ENCODE data around the gene C11orf98. TPM values are rescaled to one million over a fixed set of nuclear protein-coding genes. Genes with fewer than 3 reads are reported as not detected.
A peak's percentile ranks its signal among the peaks of the same experiment; 100 is the strongest.

The C11orf98 gene
- total and polyA plus RNA-seq, 2 donors (not counting 1 experiment from before 2014, with no cell fraction given), result 41.5 to 48.1 TPM

DNA sequence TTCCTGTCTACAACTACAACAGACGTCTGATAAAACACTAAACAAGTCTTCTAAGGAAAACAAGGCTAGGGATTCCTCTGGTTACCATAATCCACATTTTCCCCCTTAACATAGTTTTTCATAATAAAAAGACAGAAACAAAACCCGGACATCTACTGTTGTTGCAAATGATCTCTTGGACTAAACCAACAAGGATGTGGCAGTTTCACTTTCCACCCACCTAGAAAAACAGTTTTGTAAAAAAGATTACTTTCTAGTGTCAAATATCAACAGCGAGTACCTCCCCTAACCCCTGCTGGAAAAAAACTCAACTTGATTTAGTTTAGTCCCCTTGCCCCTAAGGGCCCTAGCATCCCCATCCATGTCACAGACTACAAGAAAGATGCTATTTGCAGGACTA, 47.9 kb upstream of the C11orf98 start:
- no peaks in the 10 kb centered on the region for H3K9me3 ChIP-seq (ENCODE audit: control extremely low read depth in 1 of 3, control insufficient read depth in 2 of 3, insufficient read depth in 1 of 3, low read length in 2 of 3)
- DNase-seq (no peak), ATAC-seq (ENCODE audit: low read depth) (no peak)
- peaks cover 46% of the 10 kb centered on the region for H3K79me2 ChIP-seq (ENCODE audit: control insufficient read depth, insufficient read depth, low read length)
- no peak overlapping the region for H3K9ac ChIP-seq (ENCODE audit: low read length)
- ChIA-PET POLR2A (interaction anchor here (1.0 to 1.3 kb wide), 2 partner anchors 15 to 140 kb away, joined by 3 to 4 read pairs; partner anchors contain the start of gene HNRNPUL2), CTCF (interaction anchor here (0.7 kb wide), 1 partner anchor 74 kb away, joined by 3 read pairs; the partner anchor contains the start of gene TMEM179B)
- H3K4me3 ChIP-seq (ENCODE audit: control extremely low read depth in 1 of 5, extremely low read depth in 1 of 5, insufficient read depth in 1 of 5, low read depth in 2 of 5, low read length in 4 of 5), result no peak overlapping the region
- peaks cover 17 to 28% of the 10 kb centered on the region in 2 donors for H3K4me1 ChIP-seq (ENCODE audit: control insufficient read depth in 2 of 2, insufficient read depth in 2 of 2, low read length in 2 of 2)
- no peaks in the 10 kb centered on the region for H3K9me3 Mint-ChIP-seq (ENCODE audit: insufficient read depth)
- H3K4me2 ChIP-seq (replicated peaks; ENCODE audit: low read depth, low read length, poor library complexity, severe bottlenecking), result no peak overlapping the region
- no peaks in the 10 kb centered on the region for H3K27me3 Mint-ChIP-seq
- peaks cover 2 to 66% of the 10 kb centered on the region in 2 experiments for H3K36me3 ChIP-seq (replicated peaks in 1 of 2; ENCODE audit: control extremely low read depth in 1 of 2, control insufficient read depth in 1 of 2, extremely low read depth in 1 of 2, insufficient read depth in 2 of 2, low read length in 1 of 2)
- peak overlapping the region; percentile 64 for H3K27ac Mint-ChIP-seq
- H3K4me3 Mint-ChIP-seq, result no peak overlapping the region
- TF ChIP-seq CTCF (IDR thresholded peaks at IDR 0.05), result no peak
- WGBS (ENCODE audit: insufficient coverage), result 85% methylated on average over 2 of the region's 3 CpGs
- peaks cover 6% of the 10 kb centered on the region for H4K20me1 ChIP-seq (ENCODE audit: control insufficient read depth, insufficient read depth, low read length, poor library complexity, severe bottlenecking)
- peak overlapping the region in 1 of 2 donors; percentile 51 for H3K27ac ChIP-seq (ENCODE audit: low read length in 2 of 2)
- no peak overlapping the region for H2AFZ ChIP-seq (ENCODE audit: insufficient read depth, low read depth, low read length, poor library complexity, severe bottlenecking)
- intact Hi-C loops (cut with micrococcal nuclease), result no loop called here
- H3K27me3 ChIP-seq (replicated peaks in 1 of 4; ENCODE audit: control extremely low read depth in 1 of 4, control insufficient read depth in 3 of 4, insufficient read depth in 4 of 4, low read length in 3 of 4), result no peaks in the 10 kb centered on the region
- H3K4me1 Mint-ChIP-seq, result peaks cover 38% of the 10 kb centered on the region

DNA sequence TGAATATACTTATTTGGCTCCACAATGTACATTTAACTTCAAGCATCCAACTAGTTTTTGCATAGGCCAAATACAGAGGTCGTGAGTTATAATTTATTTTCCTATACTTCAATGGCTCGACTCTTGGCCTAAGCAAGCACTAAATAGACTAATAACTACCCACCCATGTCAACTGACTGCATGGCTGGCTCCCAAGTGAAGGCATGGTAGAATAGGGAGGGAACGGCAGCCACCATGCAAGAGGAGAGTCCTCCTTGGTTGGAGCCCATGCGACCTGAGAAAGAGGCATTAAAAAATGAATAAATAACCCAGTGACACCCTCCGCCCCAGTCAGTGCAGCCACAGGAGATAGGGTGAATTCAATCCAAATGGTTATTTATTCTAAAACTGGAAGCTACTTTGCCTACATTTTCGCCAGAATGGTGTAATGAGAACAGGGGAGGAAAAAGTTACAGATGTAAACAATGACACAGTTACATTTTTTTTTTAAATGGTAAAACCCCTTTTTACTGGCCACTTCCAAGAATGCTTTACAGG, 47.3 kb upstream of the C11orf98 start:
- no peak overlapping the region for H3K4me3 ChIP-seq (ENCODE audit: control extremely low read depth in 1 of 5, extremely low read depth in 1 of 5, insufficient read depth in 1 of 5, low read depth in 2 of 5, low read length in 4 of 5)
- POLR2A ChIA-PET, result interaction anchor here (0.6 to 1.0 kb wide), 2 partner anchors 129 to 140 kb away, joined by 3 to 4 read pairs; no protein-coding TSS in a partner anchor
- CTCF ChIA-PET, result no interaction called here
- no peak overlapping the region for H3K4me2 ChIP-seq (replicated peaks; ENCODE audit: low read depth, low read length, poor library complexity, severe bottlenecking)
- H2AFZ ChIP-seq (ENCODE audit: insufficient read depth, low read depth, low read length, poor library complexity, severe bottlenecking), result no peak overlapping the region
- H3K4me1 ChIP-seq (ENCODE audit: control insufficient read depth in 2 of 2, insufficient read depth in 2 of 2, low read length in 2 of 2), result peaks cover 22 to 33% of the 10 kb centered on the region in 2 donors
- H3K9me3 ChIP-seq (ENCODE audit: control extremely low read depth in 1 of 3, control insufficient read depth in 2 of 3, insufficient read depth in 1 of 3, low read length in 2 of 3), result no peaks in the 10 kb centered on the region
- peaks cover 42% of the 10 kb centered on the region for H3K79me2 ChIP-seq (ENCODE audit: control insufficient read depth, insufficient read depth, low read length)
- intact Hi-C loops (cut with micrococcal nuclease), result no loop called here
- peak overlapping the region in 1 of 2 donors; percentile 51 for H3K27ac ChIP-seq (ENCODE audit: low read length in 2 of 2)
- no peak overlapping the region for H3K4me3 Mint-ChIP-seq
- peaks cover 2 to 61% of the 10 kb centered on the region in 2 experiments for H3K36me3 ChIP-seq (replicated peaks in 1 of 2; ENCODE audit: control extremely low read depth in 1 of 2, control insufficient read depth in 1 of 2, extremely low read depth in 1 of 2, insufficient read depth in 2 of 2, low read length in 1 of 2)
- no peaks in the 10 kb centered on the region for H3K9me3 Mint-ChIP-seq (ENCODE audit: insufficient read depth)
- ATAC-seq (ENCODE audit: low read depth) (no peak), DNase-seq (no peak)
- no peaks in the 10 kb centered on the region for H3K27me3 Mint-ChIP-seq
- peaks cover 43% of the 10 kb centered on the region for H3K4me1 Mint-ChIP-seq
- H3K27me3 ChIP-seq (replicated peaks in 1 of 4; ENCODE audit: control extremely low read depth in 1 of 4, control insufficient read depth in 3 of 4, insufficient read depth in 4 of 4, low read length in 3 of 4), result no peaks in the 10 kb centered on the region
- H3K9ac ChIP-seq (ENCODE audit: low read length), result no peak overlapping the region
- H3K27ac Mint-ChIP-seq, result peak overlapping the region; percentile 64
- TF ChIP-seq EZH2 (IDR thresholded peaks at IDR 0.05; ENCODE audit: borderline replicate concordance, insufficient read depth, low read depth, low read length, poor library complexity, severe bottlenecking) (no peak), CTCF (IDR thresholded peaks at IDR 0.05) (no peak)
- 100% methylated on average over 1 of the region's 6 CpGs for WGBS (ENCODE audit: insufficient coverage)
- H4K20me1 ChIP-seq (ENCODE audit: control insufficient read depth, insufficient read depth, low read length, poor library complexity, severe bottlenecking), result peaks cover 6% of the 10 kb centered on the region
